OCI-LY3 (cell line): ENCODE results near the gene TSC22D1.

Source experiments
- CTCF ChIP-seq: fragments of 200-600, 300-600 bp; sonication (generic); IDR thresholded peaks from 2 replicates; pipeline ENCODE4 v1.5.1; 2014; ENCODE audit warnings: antibody characterized with exemption, low read length, low read depth
- EZH2phosphoT487 ChIP-seq: fragments of 200-600 bp; shearing (Covaris generic); IDR thresholded peaks from 2 replicates; pipeline ENCODE4 v1.6.1; 2018; ENCODE audit warnings: antibody characterized with exemption, mixed run types, low read depth

DNA sequence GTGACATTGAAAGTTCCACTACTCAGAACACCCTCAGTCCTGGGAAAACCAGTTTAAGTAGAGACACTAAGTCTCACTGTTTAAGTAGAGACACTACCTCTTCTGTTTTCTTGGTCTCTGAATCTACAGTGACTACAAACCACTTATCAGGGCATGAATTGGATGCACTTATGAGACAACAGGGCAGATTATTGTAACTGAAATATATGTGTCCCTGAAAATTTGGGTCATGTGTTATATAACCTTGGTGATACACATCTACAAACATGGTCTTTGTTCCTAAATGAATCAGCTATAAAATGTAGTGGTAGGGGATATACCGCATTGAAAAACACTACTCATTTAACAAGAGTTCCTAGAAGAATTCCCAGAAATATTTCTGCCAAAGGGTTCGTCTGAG lies 146.8 kb downstream of the TSC22D1 start:
- TF ChIP-seq CTCF (no peak), EZH2phosphoT487 (no peak)
